Fibroblast of the aortic adventitia (primary cell): Measurements from ENCODE around the gene LRRC10B. TPM values are rescaled to one million over a fixed set of nuclear protein-coding genes. Genes with fewer than 3 reads are reported as not detected.
A peak's percentile ranks its signal among the peaks of the same experiment; 100 is the strongest.

ENCODE experiments used
- DNase-seq: peaks from one replicate; pipeline ENCODE4 v3.0.0-alpha.2; 2010; ENCODE audit warnings: low read depth
- H3K4me3 ChIP-seq: 2 replicates; pipeline ENCODE4 v1.5.1; 2011; ENCODE audit warnings: low read depth, mild to moderate bottlenecking, control low read depth, low read length, moderate library complexity
- total RNA-seq: library from RNA; depleted of rRNA; stranded (reverse); fragments of >200 nt; gene quantifications from 2 replicates; pipeline ENCODE4 v1.2.3, GENCODE V29; 2012; ENCODE audit warnings: low replicate concordance
- TF ChIP-seq, protein P1 (sequence below): IDR thresholded peaks from 2 replicates; pipeline ENCODE4 v1.5.1; 2011; ENCODE audit warnings: mild to moderate bottlenecking, low read length, control low read depth, inconsistent platforms; ENCODE audit not compliant: insufficient read depth

Gene LRRC10B
- total RNA-seq, 1 donor = 0.27 TPM

DNA sequence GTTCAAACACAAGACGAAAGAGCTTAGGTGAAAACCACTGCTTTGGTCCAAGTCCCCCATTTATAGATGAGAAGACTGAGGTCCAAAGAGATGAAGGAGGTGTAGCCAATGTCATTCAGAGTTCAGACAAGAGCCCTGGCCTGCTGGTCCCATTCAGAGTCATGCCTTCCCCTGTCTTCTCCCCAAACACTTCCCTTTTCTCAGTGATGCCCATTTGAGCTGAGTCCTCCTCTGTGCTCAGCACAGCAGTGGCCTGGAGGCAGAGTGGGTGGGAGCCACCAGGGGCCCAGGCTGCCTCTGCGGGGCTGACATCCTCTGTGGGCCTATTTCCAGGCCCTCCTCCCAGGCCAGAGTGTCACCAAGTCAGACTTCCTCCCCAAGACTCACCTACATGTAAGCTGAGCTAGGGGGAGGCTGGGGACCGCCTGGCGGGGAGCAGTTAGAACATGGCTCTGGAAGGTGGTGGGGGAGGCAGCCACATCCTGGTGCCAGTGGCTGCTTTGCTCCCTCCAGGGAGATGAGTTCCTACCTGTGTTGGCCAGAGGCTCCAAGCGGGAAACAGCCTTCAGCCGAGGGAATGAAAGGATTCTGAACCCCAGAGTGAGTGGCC lies 22.4 kb upstream of the LRRC10B start:
- TF ChIP-seq, protein P1, sequence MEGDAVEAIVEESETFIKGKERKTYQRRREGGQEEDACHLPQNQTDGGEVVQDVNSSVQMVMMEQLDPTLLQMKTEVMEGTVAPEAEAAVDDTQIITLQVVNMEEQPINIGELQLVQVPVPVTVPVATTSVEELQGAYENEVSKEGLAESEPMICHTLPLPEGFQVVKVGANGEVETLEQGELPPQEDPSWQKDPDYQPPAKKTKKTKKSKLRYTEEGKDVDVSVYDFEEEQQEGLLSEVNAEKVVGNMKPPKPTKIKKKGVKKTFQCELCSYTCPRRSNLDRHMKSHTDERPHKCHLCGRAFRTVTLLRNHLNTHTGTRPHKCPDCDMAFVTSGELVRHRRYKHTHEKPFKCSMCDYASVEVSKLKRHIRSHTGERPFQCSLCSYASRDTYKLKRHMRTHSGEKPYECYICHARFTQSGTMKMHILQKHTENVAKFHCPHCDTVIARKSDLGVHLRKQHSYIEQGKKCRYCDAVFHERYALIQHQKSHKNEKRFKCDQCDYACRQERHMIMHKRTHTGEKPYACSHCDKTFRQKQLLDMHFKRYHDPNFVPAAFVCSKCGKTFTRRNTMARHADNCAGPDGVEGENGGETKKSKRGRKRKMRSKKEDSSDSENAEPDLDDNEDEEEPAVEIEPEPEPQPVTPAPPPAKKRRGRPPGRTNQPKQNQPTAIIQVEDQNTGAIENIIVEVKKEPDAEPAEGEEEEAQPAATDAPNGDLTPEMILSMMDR = no peak
- no peak overlapping the region for H3K4me3 ChIP-seq
- DNase-seq = no peak

DNA sequence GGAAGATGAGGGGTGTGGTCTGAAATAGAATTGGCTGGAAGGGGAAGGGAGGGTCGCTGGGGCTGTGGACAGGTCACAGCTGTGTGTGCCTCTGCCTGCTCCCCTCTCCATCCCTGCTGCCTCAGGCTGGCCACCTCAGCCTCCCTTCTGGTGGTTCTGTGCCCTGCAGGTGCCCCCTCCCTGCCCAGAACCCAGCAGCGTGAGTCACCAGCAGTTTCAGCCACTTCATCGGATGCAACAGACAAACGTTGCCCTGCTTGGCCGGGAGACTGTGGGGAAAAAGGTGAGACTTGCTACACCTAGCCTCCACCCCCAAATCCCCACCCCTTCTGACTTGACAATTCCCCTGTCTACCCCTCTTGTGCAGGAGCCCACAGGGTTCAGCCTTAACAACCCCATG lies 21.8 kb upstream of the LRRC10B start:
- no peak overlapping the region for H3K4me3 ChIP-seq
- no peak for DNase-seq
- TF ChIP-seq, protein P1 = no peak

DNA sequence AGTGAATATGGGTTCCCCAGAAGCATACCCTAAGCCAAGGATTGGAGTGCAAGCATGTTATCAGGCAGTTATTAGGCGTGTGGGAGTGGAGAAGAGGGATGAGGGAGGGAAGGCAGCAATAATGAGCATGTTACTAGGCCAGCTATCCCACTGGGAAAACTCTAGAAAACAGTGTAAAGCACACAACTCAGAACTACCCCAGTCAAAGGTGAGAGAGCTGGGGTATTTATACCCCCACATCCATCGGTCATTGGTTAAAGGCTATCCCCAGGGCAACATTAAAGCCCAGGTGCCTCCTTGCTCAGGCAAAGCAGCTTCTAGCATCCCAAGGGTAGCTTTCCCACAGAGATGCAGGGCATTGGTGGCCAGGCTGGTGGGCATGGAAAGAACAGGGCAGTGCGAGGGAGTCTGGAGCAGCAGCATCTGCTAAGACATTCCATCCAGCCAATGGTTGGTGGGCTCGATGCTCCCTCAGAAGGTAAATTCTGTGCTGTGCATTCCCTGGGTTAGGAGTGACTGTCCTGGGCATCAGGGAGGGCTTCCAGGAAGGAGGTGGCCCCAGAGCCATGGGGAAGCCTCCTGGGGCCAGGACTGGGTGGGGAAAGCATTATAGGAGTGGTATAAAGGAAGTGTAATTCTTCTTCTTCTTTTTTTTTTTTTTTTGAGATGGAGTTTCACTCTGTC lies 21.1 kb upstream of the LRRC10B start:
- DNase-seq = no peak
- no peak overlapping the region for H3K4me3 ChIP-seq
- TF ChIP-seq, protein P1 = no peak

DNA sequence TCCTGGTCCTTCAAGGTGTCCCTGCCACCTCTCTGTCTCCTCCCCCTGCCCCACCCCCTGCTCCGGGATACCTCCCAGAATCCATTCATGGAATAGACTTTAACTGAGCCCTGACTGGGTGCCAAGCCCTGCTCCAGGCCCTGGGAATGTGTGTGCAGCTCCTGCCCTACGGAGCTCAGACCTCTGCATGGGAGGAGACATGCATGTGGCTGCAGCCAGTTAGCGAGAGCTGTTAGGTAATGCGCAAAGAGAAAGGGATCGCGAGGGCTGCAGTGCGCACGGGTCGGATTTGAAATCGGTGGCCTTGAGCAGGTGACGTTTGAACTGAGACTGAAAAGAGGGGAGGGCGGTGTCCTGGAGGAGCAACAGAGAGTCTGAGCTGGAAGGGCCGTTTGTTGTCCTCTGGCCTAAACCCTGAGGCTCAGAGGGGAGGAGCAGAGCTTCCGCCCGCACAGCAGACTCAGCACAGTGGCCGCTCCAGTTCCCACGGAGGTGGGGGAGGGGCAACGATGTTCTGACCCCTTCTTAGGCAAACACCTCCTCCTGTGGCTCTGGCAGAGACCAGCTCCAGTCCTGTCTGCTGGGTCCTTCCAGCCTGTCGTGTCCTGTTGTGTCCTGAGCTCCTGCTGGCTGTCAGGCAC lies 19.8 kb upstream of the LRRC10B start:
- TF ChIP-seq, protein P1 = no peak
- H3K4me3 ChIP-seq = no peak overlapping the region
- DNase-seq = peak; percentile 57

DNA sequence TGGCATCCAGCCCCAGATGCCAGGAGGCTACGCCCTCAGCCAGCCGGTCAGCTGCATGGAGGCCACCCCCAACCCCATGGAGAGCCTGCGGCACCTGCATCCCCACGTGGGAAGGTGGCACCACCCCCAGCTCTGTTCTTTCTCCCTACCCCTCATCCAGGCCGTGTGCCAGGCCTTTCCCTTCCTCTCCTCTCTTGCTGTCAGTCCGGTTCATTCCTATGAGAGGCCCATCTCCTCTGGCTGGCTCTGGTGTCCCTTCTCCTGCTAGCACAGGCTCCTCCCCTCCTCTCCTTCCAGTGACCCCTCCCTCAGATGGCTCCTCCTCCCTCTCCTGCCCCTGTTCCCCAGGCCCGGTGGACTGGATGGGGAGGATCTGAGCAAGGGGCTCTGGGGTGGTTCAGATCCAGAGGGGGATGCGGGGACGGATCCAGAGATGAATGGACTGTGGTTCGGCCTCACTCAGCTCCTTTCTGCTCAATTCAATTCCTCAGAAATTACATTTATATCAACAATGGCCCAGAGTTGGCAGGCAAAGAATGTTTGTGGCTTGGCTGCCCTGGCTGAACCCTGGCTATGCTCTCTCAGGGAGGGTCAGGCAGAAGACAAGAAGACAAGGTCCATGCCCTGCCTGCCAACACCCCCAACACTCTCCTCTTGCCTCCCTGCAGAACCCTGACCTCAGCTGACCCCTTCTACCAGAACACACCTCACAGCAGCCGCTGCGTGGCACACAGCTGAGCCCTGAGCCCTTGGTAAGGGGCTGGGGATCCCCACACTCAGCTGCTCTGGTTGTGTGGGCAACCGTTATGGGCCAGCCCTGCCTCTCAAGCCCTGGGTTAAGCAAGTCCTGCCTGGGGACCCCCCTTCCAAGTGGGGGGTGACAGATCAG lies 18.5 kb upstream of the LRRC10B start:
- no peak overlapping the region for H3K4me3 ChIP-seq
- DNase-seq = peak; percentile 74
- TF ChIP-seq, protein P1 = no peak

DNA sequence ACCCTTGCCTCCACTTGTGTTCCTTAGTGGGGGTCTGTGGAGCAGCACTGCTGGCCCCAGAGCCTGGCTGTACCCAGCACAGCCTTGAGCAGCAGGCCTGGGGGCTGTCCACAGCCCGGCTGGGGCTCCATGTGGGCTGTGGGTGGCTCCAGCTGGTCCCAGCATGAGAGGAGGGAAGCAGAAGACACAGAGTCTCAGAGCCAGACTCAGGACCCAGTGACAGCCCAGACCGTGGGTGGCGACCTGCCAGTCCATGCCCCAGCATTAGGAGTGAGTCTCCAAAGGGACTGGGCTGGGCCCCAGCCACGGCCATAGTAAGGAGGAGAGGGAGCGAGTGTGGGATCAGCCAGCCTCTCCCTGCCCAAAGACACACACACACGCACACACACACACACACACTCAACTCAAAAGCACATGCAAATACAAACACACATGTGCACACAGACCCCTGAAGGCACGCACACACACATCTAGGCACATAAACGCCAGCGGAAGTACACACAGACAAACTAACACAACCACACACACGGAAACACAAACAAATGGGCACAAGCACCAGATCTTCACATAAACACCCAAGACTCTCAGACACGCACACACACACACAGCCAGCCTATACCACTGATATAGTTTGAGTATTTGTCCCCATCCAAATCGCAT lies 16.7 kb upstream of the LRRC10B start:
- no peak for DNase-seq
- TF ChIP-seq, protein P1 = no peak
- no peak overlapping the region for H3K4me3 ChIP-seq
